IMR-90 (cell line): ENCODE data around the gene SPEG. TPM values are rescaled to one million over a fixed set of nuclear protein-coding genes. Genes with fewer than 3 reads are reported as not detected.
A peak's percentile ranks its signal among the peaks of the same experiment; 100 is the strongest.

Experiments
- ATAC-seq: fragments of 200-7000 bp; cut with Tn5 transposase; 2 replicates; pipeline ENCODE4 v1.9.1; 2020; ENCODE audit warnings: low read depth, mild to moderate bottlenecking, moderate library complexity
- BruUV-seq: library from RNA; stranded (reverse); fragments of 400-500 nt; replicated peaks from 2 replicates; lab custom pipeline; 2021; lab: Mats Ljungman, UMichigan
- CTCF ChIA-PET: fragments of 300-600 bp; formaldehyde crosslinking; extraction: SDS; loops from one replicate; lab custom pipeline; 2021; ENCODE audit warnings: antibody characterized with exemption; lab: Yijun Ruan, JAX
- POLR2A ChIA-PET: fragments of 300-600 bp; sonication (Branson Sonifier 250); formaldehyde crosslinking; loops from one replicate; lab custom pipeline; 2022; ENCODE audit warnings: antibody characterized with exemption; ENCODE audit not compliant: unreplicated experiment; lab: Charles Lee
- DNase-seq: peaks from one replicate; pipeline ENCODE4 v3.0.0; 2013
- H2AFZ ChIP-seq: replicated peaks from 2 replicates; pipeline ENCODE3; 2013; ENCODE audit warnings: low read length, mild to moderate bottlenecking; ENCODE audit not compliant: poor library complexity
- H2AK5ac ChIP-seq: 2 replicates; pipeline ENCODE4 v1.6.1; 2013; ENCODE audit warnings: low read depth, low read length, inconsistent platforms
- H2AK9ac ChIP-seq: replicated peaks from 2 replicates; pipeline ENCODE3; 2013; ENCODE audit warnings: mild to moderate bottlenecking, low read depth, low read length, moderate library complexity; ENCODE audit not compliant: poor library complexity
- H2BK120ac ChIP-seq: 2 replicates; pipeline ENCODE4 v1.6.1; 2013; ENCODE audit warnings: low read depth, low read length, inconsistent platforms
- H2BK15ac ChIP-seq: 3 replicates; pipeline ENCODE4 v1.6.1; 2013; ENCODE audit warnings: low read depth, low read length, inconsistent platforms
- H2BK20ac ChIP-seq: 2 replicates; pipeline ENCODE4 v1.6.1; 2013; ENCODE audit warnings: low read depth, mild to moderate bottlenecking, inconsistent platforms, low read length, moderate library complexity
- H2BK5ac ChIP-seq: 2 replicates; pipeline ENCODE4 v1.6.1; 2013; ENCODE audit warnings: mild to moderate bottlenecking, low read depth, low read length, inconsistent platforms; ENCODE audit not compliant: poor library complexity, severe bottlenecking
- H3K14ac ChIP-seq: replicated peaks from 2 replicates; pipeline ENCODE4 v1.6.1; 2013; ENCODE audit warnings: low read depth, low read length, inconsistent platforms
- H3K18ac ChIP-seq: 2 replicates; pipeline ENCODE4 v1.6.1; 2013; ENCODE audit warnings: low read depth, low read length, control low read depth
- H3K23ac ChIP-seq: 2 replicates; pipeline ENCODE4 v1.6.1; 2013; ENCODE audit warnings: low read depth, low read length, inconsistent platforms
- H3K27ac ChIP-seq: 2 replicates; pipeline ENCODE4 v1.5.1; 2013; ENCODE audit warnings: mild to moderate bottlenecking, control low read depth, low read length; ENCODE audit not compliant: insufficient read depth
- H3K27me3 ChIP-seq: 2 replicates; pipeline ENCODE4 v1.6.1; 2013; ENCODE audit warnings: low read length; ENCODE audit not compliant: control insufficient read depth, insufficient read depth
- H3K36me3 ChIP-seq: 2 replicates; pipeline ENCODE4 v1.6.1; 2013; ENCODE audit warnings: low read length, mixed read lengths; ENCODE audit not compliant: control insufficient read depth, insufficient read depth
- H3K4ac ChIP-seq: 2 replicates; pipeline ENCODE4 v1.6.1; 2013; ENCODE audit warnings: low read depth, low read length, inconsistent platforms
- H3K4me1 ChIP-seq: 2 replicates; pipeline ENCODE4 v1.6.1; 2013; ENCODE audit warnings: low read length, mixed read lengths; ENCODE audit not compliant: control insufficient read depth, insufficient read depth
- H3K4me2 ChIP-seq: 2 replicates; pipeline ENCODE4 v1.6.1; 2013; ENCODE audit warnings: low read depth, mild to moderate bottlenecking, control low read depth, low read length, moderate library complexity
- H3K4me3 ChIP-seq: 2 replicates; pipeline ENCODE4 v1.5.1; 2013; ENCODE audit warnings: low read depth, mild to moderate bottlenecking, control low read depth, low read length, moderate library complexity; ENCODE audit not compliant: insufficient read depth
- H3K56ac ChIP-seq: 2 replicates; pipeline ENCODE4 v1.6.1; 2013; ENCODE audit warnings: low read length, inconsistent platforms; ENCODE audit not compliant: insufficient read depth; ENCODE audit errors: extremely low read depth
- H3K79me1 ChIP-seq, 2 experiments: 2 replicates each; pipeline ENCODE4 v1.6.1; 2013; ENCODE audit warnings: low read length in 2 of 2, inconsistent platforms in 1 of 2, low read depth in 1 of 2
- H3K9ac ChIP-seq: 2 replicates; pipeline ENCODE4 v1.6.1; 2013; ENCODE audit warnings: low read depth, low read length, control low read depth
- H3K9me1 ChIP-seq: 2 replicates; pipeline ENCODE4 v1.6.1; 2013; ENCODE audit warnings: low read length, inconsistent platforms; ENCODE audit not compliant: insufficient read depth
- H3K9me3 ChIP-seq: 2 replicates; pipeline ENCODE4 v1.6.1; 2013; ENCODE audit warnings: low read length; ENCODE audit not compliant: control insufficient read depth, insufficient read depth
- H4K20me1 ChIP-seq: 2 replicates; pipeline ENCODE4 v1.6.1; 2013; ENCODE audit warnings: low read length, inconsistent platforms; ENCODE audit not compliant: insufficient read depth
- H4K5ac ChIP-seq: 2 replicates; pipeline ENCODE4 v1.6.1; 2013; ENCODE audit warnings: mild to moderate bottlenecking, low read depth, low read length, control low read depth
- H4K8ac ChIP-seq, 2 experiments: 2 replicates each; pipeline ENCODE4 v1.6.1; 2013; ENCODE audit warnings: low read depth in 2 of 2, low read length in 2 of 2, control low read depth in 1 of 2, inconsistent platforms in 1 of 2
- H4K91ac ChIP-seq: 2 replicates; pipeline ENCODE4 v1.6.1; 2013; ENCODE audit warnings: low read depth, low read length, inconsistent platforms; ENCODE audit not compliant: insufficient read depth
- BHLHE40 ChIP-seq: fragments of 150-350 bp; IDR thresholded peaks from 2 replicates; pipeline ENCODE4 v1.6.1; 2016; ENCODE audit warnings: mild to moderate bottlenecking, low read depth, low read length
- CEBPB ChIP-seq: IDR thresholded peaks from 2 replicates; pipeline ENCODE4 v1.6.1; 2012; ENCODE audit warnings: low read depth, low read length, improper control_type of control experiment
- CHD1 ChIP-seq: IDR thresholded peaks from 2 replicates; pipeline ENCODE4 v1.6.1; 2012; ENCODE audit warnings: low read depth, low read length, improper control_type of control experiment
- MXI1 ChIP-seq: IDR thresholded peaks from 2 replicates; pipeline ENCODE4 v1.6.1; 2012; ENCODE audit warnings: low read depth, mild to moderate bottlenecking, low read length, moderate library complexity, borderline replicate concordance
- NFE2L2 ChIP-seq: fragments of 150-350 bp; IDR thresholded peaks from 2 replicates; pipeline ENCODE4 v1.6.1; 2016; ENCODE audit warnings: low read depth, mild to moderate bottlenecking, low read length
- RCOR1 ChIP-seq: IDR thresholded peaks from 2 replicates; pipeline ENCODE4 v1.6.1; 2012; ENCODE audit warnings: mild to moderate bottlenecking, low read length, improper control_type of control experiment; ENCODE audit not compliant: insufficient replicate concordance
- RFX5 ChIP-seq: IDR thresholded peaks from 2 replicates; pipeline ENCODE4 v1.8.0; 2012; ENCODE audit warnings: low read depth, mild to moderate bottlenecking, low read length, moderate library complexity
- SMC3 ChIP-seq: fragments of 150-350 bp; IDR thresholded peaks from 2 replicates; pipeline ENCODE4 v1.6.1; 2016; ENCODE audit warnings: low read depth, mild to moderate bottlenecking, antibody characterized with exemption, low read length, moderate library complexity
- whole genome bisulfite sequencing, 2 experiments: methylation state at CpG; one replicate each; pipeline versions ENCODE4 v1.1.5 to v1.1.7; 2013; ENCODE audit warnings: missing lambda C conversion rate in 2 of 2; ENCODE audit not compliant: insufficient read length in 1 of 2; ENCODE audit errors: extremely low coverage in 2 of 2; 5-methylcytosine and 5-hydroxymethylcytosine counted together
- dilution Hi-C: fragments of 300-500 bp; cut with HindIII; formaldehyde crosslinking; loops from one replicate; pipeline ENCODE4 v1.14.3; 2018; ENCODE audit warnings: low sequenced_read_pairs; ENCODE audit not compliant: unreplicated experiment
- in situ Hi-C: fragments of 300-500 bp; cut with MboI; formaldehyde crosslinking; loops from 3 replicates; pipeline ENCODE4 v1.14.3; 2019; ENCODE audit warnings: low sequenced_read_pairs, inconsistent platforms, mixed read lengths
- intact Hi-C: fragments of 100-400 bp; cut with micrococcal nuclease; formaldehyde crosslinking; loops from 2 replicates; pipeline ENCODE4 v1.10.0; 2022
- polyA plus RNA-seq, 3 experiments: library from polyadenylated mRNA; depleted of rRNA; stranded (reverse); fragments of >200 nt; gene quantifications; 2 replicates each; pipeline ENCODE4 v1.2.3, GENCODE V29; 2012; ENCODE audit warnings: low replicate concordance in 1 of 3
- total RNA-seq: library from RNA; depleted of rRNA; stranded (reverse); fragments of >200 nt; gene quantifications from 2 replicates; pipeline ENCODE4 v1.2.3, GENCODE V29; 2012
- TF ChIP-seq, protein P1 (sequence below): fragments of 150-350 bp; IDR thresholded peaks from 2 replicates; pipeline ENCODE4 v1.6.1; 2016; ENCODE audit warnings: low read depth, mild to moderate bottlenecking, low read length, moderate library complexity, borderline replicate concordance
- TF ChIP-seq, protein P2 (sequence below): conservative IDR thresholded peaks from 2 replicates; pipeline ENCODE4 v1.5.1; 2012; ENCODE audit warnings: mild to moderate bottlenecking, low read depth, low read length, improper control_type of control experiment

Gene SPEG
- total and polyA plus RNA-seq, 2 of the 4 experiments (the other 2 are of a cell fraction), result 6.8 to 81.6 TPM

DNA sequence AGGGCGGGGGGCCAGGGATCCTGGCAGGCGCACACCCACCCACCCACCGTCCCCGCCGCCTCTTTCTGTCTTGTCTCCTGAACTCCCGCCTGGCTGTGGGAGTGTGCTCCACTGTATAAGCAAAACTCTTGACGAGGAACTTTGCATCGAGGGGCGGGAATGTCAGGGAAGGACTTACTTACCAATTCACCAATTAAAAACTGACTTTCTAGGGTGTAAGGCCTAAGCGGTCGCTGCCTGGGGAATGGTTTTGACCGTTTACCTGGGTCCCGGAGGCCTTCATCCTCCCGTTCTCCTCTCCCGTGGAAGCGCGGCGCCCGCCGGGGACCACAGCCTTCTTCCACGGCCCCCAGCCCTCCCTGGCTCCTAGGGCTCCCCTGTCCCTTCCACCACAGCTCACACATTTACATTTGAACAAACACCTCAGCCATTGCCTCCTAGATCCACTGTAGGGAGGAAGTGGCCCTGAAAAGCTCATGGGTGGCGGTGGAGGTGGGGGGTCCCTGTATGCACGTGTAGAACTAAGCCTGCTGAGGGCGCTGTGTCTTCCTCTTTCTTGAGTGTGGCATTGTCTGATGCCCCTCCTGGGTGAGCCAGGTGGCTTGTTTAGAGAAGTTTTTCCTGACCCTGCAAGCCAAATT, 88.5 kb downstream of the SPEG start:
- no peak overlapping the region for H3K9ac ChIP-seq

More for the DNA sequence above, 88.5 kb downstream of the SPEG start:
- no peak overlapping the region for H4K91ac ChIP-seq
- peak overlapping the region; percentile 87 for H2AFZ ChIP-seq
- no peaks in the 10 kb centered on the region; the same call in 1 of the 2 replicates for H4K20me1 ChIP-seq
- no peak overlapping the region for H2BK20ac ChIP-seq
- H4K5ac ChIP-seq, result no peak overlapping the region
- no peak overlapping the region for H2BK15ac ChIP-seq
- no peak overlapping the region for H3K56ac ChIP-seq
- H4K8ac ChIP-seq, result peak overlapping the region in 1 of 2 experiments; percentile 39; a peak in 1 of 4 replicates
- no CpG with 5 or more reads among the region's 24 CpGs for WGBS, 2 experiments
- H2BK5ac ChIP-seq, result no peak overlapping the region
- no peak overlapping the region for H3K18ac ChIP-seq
- H3K23ac ChIP-seq, result no peak overlapping the region; the same call in 1 of the 2 replicates
- no peak overlapping the region for H3K4me3 ChIP-seq
- ChIA-PET POLR2A (interaction anchor here (0.5 kb wide), 1 partner anchor 25 kb away, joined by 3 read pairs; the partner anchor contains the start of gene GMPPA), CTCF (interaction anchor here (1.5 to 2.1 kb wide), 2 partner anchors 28 to 120 kb away, joined by 3 to 5 read pairs; no protein-coding TSS in a partner anchor)
- DNase-seq, result no peak
- no peaks in the 10 kb centered on the region for H3K9me1 ChIP-seq
- peaks cover 32% of the 10 kb centered on the region for H3K27me3 ChIP-seq
- TF ChIP-seq RFX5 (no peak), MXI1 (no peak), CHD1 (no peak), SMC3 (no peak), RCOR1 (no peak), CEBPB (no peak), NFE2L2 (no peak), BHLHE40 (no peak)
- TF ChIP-seq, protein P1, sequence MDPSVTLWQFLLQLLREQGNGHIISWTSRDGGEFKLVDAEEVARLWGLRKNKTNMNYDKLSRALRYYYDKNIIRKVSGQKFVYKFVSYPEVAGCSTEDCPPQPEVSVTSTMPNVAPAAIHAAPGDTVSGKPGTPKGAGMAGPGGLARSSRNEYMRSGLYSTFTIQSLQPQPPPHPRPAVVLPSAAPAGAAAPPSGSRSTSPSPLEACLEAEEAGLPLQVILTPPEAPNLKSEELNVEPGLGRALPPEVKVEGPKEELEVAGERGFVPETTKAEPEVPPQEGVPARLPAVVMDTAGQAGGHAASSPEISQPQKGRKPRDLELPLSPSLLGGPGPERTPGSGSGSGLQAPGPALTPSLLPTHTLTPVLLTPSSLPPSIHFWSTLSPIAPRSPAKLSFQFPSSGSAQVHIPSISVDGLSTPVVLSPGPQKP, result no peak
- TF ChIP-seq, protein P2, sequence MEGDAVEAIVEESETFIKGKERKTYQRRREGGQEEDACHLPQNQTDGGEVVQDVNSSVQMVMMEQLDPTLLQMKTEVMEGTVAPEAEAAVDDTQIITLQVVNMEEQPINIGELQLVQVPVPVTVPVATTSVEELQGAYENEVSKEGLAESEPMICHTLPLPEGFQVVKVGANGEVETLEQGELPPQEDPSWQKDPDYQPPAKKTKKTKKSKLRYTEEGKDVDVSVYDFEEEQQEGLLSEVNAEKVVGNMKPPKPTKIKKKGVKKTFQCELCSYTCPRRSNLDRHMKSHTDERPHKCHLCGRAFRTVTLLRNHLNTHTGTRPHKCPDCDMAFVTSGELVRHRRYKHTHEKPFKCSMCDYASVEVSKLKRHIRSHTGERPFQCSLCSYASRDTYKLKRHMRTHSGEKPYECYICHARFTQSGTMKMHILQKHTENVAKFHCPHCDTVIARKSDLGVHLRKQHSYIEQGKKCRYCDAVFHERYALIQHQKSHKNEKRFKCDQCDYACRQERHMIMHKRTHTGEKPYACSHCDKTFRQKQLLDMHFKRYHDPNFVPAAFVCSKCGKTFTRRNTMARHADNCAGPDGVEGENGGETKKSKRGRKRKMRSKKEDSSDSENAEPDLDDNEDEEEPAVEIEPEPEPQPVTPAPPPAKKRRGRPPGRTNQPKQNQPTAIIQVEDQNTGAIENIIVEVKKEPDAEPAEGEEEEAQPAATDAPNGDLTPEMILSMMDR, result no peak
- no peak overlapping the region; the same call in 1 of the 2 replicates for H3K4ac ChIP-seq
- H2AK5ac ChIP-seq, result no peak overlapping the region
- no peak for ATAC-seq
- H3K4me1 ChIP-seq, result peaks cover 16% of the 10 kb centered on the region
- in situ Hi-C loops, result no loop called here
- no TSS peak for BruUV-seq
- H3K36me3 ChIP-seq, result no peaks in the 10 kb centered on the region
- no peak overlapping the region for H3K14ac ChIP-seq
- no peak overlapping the region for H3K4me2 ChIP-seq
- no peaks in the 10 kb centered on the region for H3K9me3 ChIP-seq
- H3K79me1 ChIP-seq, result no peaks in the 10 kb centered on the region
- H3K27ac ChIP-seq, result no peak overlapping the region
- intact Hi-C loops, result loop anchor here (5.0 kb wide), 1 partner anchor 66 kb away; no protein-coding TSS in a partner anchor
- H2BK120ac ChIP-seq, result no peak overlapping the region
- H2AK9ac ChIP-seq, result peak overlapping the region; percentile 46
- dilution Hi-C loops, result no loop called here
